IMR-90 (cell line): Measurements from ENCODE around the gene ASS1.

Experiments used
- BHLHE40 ChIP-seq: fragments of 150-350 bp; IDR thresholded peaks from 2 replicates; pipeline ENCODE4 v1.6.1; 2016; ENCODE audit warnings: mild to moderate bottlenecking, low read depth, low read length
- CEBPB ChIP-seq: IDR thresholded peaks from 2 replicates; pipeline ENCODE4 v1.6.1; 2012; ENCODE audit warnings: low read depth, low read length, improper control_type of control experiment
- CTCF ChIP-seq: conservative IDR thresholded peaks from 2 replicates; pipeline ENCODE4 v1.5.1; 2012; ENCODE audit warnings: mild to moderate bottlenecking, low read depth, low read length, improper control_type of control experiment
- ELK1 ChIP-seq: fragments of 150-350 bp; IDR thresholded peaks from 2 replicates; pipeline ENCODE4 v1.6.1; 2016; ENCODE audit warnings: low read depth, mild to moderate bottlenecking, low read length, moderate library complexity, borderline replicate concordance
- FOS ChIP-seq: fragments of 150-350 bp; IDR thresholded peaks from 2 replicates; pipeline ENCODE4 v1.6.1; 2016; ENCODE audit warnings: low read depth, low read length
- MXI1 ChIP-seq: IDR thresholded peaks from 2 replicates; pipeline ENCODE4 v1.6.1; 2012; ENCODE audit warnings: low read depth, mild to moderate bottlenecking, low read length, moderate library complexity, borderline replicate concordance
- NFE2L2 ChIP-seq: fragments of 150-350 bp; IDR thresholded peaks from 2 replicates; pipeline ENCODE4 v1.6.1; 2016; ENCODE audit warnings: low read depth, mild to moderate bottlenecking, low read length
- POLR2A ChIP-seq: IDR thresholded peaks from 2 replicates; pipeline ENCODE4 v1.6.1; 2012; ENCODE audit warnings: mild to moderate bottlenecking, low read depth, low read length
- RAD21 ChIP-seq: IDR thresholded peaks from 2 replicates; pipeline ENCODE4 v1.6.1; 2012; ENCODE audit warnings: low read length, improper control_type of control experiment
- RCOR1 ChIP-seq: IDR thresholded peaks from 2 replicates; pipeline ENCODE4 v1.6.1; 2012; ENCODE audit warnings: mild to moderate bottlenecking, low read length, improper control_type of control experiment; ENCODE audit not compliant: insufficient replicate concordance
- RFX5 ChIP-seq: IDR thresholded peaks from 2 replicates; pipeline ENCODE4 v1.8.0; 2012; ENCODE audit warnings: low read depth, mild to moderate bottlenecking, low read length, moderate library complexity
- SMC3 ChIP-seq: fragments of 150-350 bp; IDR thresholded peaks from 2 replicates; pipeline ENCODE4 v1.6.1; 2016; ENCODE audit warnings: low read depth, mild to moderate bottlenecking, antibody characterized with exemption, low read length, moderate library complexity
- USF2 ChIP-seq: fragments of 150-350 bp; IDR thresholded peaks from 2 replicates; pipeline ENCODE4 v1.6.1; 2017; ENCODE audit warnings: mild to moderate bottlenecking, antibody characterized with exemption, low read length, low read depth

DNA sequence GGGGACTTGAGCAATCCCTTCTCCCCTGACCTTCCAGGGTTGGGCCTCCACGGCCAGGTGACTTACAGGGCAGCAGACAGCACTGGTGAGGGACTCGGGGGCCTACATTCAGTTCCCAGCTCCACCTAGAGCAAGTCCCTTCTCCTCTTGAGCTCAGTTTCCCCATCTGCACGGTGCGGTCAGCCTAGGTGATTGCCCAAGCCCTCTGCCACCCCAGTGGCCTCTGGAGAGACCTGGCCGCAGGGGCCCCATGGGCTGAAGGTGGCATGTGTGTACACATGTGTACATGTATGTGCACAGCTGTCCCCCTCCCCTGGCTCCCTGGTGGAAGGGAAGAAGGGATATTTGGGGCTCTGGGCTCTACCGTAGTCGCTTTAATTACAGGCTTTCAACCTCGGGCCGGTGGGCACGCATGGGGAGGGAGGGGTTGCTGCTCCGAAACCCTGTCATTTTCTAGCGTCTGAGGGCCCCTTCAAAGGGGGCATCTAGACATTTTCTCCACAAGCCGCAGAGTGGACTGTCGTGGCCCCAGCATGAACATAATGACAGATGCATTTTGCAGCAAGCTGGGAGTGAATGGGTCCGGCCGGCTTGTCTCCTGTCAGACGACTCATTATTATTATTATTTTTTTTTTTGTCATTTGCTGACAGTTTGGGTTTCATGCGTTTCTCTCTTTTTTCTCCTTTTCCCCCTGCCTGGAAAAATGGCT, 44.0 kb downstream of the ASS1 start:
- TF ChIP-seq CTCF (no peak), CEBPB (no peak), RAD21 (no peak), POLR2A (no peak), FOS (no peak), ELK1 (no peak), USF2 (no peak), RFX5 (no peak), BHLHE40 (no peak), SMC3 (no peak), MXI1 (no peak), RCOR1 (no peak), NFE2L2 (no peak)
